ENCODE data around the gene SAMD14.
"Not testable (repeated sequence)": the region's sequence is repeated elsewhere in the genome, so short reads cannot be mapped to it uniquely, and the experiment has no call there.

Gene SAMD14

DNA sequence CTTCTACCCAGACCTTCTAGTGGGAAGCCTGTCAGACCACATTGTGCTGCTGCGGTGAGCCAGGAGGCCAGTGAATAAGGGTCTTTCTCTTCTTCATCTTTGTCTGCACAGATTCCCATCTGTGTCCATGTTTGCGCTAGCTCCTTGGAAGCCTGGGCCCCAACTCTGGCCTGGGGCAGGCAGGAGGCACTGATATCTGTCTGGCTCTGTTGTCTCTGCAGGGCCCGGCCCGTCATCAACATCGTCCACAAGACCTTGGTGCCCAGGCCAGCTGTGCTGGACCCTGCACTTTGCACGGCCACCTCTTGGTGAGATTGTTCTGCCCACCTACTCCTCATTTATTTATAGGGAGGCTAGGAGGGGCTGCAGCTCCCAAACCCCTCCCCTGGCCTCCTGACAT lies 55.7 kb downstream of the SAMD14 start:
- no peak for DNase-seq (ENCODE audit: low spot score)

- DNase-seq (ENCODE audit: low spot score): no peak
These were observed 57.0 kb downstream of the SAMD14 start for GRCh38 chr17:50072925-50073324.

DNA sequence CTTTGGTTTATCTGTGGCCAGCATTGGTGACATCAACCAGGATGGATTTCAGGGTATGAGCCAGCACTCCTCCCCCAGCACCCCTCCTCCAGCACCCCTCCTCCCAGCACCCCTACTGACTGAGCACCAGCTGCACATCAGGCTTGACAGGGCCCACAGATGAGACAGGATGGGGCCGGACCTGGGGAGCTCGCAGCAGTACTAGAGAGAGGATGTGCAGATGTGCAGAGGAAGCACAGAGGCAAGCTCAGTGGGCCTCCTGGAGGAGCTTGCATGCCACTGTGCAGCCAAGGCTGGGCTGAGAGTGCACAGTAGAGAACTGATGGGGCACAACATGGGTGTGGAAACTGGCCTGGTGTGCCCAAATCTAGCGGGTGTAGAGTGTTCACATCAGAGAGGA lies 57.8 kb downstream of the SAMD14 start:
- no peak for DNase-seq (ENCODE audit: low spot score)

- no peak for DNase-seq (ENCODE audit: low spot score)
These were observed 58.3 kb downstream of the SAMD14 start for GRCh38 chr17:50071692-50072091.

DNA sequence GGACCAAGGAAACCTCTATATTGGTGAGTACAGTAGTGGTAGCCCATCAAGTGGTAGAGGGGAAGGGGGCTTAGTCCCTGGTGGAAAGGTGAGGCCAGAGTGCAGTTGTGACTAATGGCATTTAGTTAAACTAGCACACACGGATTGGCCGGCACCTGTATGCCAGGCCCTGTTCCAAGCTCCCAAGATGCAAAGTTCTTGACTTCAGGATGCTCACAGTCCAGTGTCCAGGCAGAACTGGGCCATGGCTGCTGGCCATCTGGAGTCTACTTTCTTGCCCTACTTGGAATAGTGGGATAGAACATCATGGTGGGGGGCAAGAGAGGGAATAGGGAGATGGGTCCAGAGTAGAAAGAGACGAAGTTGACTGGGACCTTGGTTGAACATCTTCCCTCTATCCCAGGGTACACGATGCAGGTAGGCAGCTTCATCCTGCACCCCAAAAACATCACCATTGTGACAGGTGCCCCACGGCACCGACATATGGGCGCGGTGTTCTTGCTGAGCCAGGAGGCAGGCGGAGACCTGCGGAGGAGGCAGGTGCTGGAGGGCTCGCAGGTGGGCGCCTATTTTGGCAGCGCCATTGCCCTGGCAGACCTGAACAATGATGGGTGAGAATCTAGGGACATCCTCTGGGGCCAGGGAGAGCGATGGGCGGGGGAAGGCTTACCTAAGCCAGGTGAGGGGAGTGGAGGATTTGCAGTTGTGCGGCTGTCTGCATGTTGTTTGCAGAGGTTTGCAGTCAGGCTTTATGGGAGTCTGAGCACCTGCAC lies 58.9 kb downstream of the SAMD14 start:
- DNase-seq (ENCODE audit: low spot score): no peak

DNA sequence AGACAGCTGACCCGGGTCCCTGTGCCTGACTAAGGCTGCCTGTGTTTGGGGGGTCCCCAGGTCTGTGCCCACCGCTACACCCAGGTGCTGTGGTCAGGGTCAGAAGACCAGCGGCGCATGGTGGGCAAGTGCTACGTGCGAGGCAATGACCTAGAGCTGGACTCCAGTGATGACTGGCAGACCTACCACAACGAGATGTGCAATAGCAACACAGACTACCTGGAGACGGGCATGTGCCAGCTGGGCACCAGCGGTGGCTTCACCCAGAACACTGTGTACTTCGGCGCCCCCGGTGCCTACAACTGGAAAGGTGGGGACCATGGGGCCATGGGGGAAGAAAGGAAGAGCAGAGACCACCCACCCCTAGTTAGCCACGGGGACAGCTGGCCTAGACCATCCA lies 62.0 kb downstream of the SAMD14 start:
- DNase-seq (ENCODE audit: low spot score): no peak

- no peak for DNase-seq (ENCODE audit: low spot score)
These were observed 63.0 kb downstream of the SAMD14 start for GRCh38 chr17:50066995-50067394.

DNA sequence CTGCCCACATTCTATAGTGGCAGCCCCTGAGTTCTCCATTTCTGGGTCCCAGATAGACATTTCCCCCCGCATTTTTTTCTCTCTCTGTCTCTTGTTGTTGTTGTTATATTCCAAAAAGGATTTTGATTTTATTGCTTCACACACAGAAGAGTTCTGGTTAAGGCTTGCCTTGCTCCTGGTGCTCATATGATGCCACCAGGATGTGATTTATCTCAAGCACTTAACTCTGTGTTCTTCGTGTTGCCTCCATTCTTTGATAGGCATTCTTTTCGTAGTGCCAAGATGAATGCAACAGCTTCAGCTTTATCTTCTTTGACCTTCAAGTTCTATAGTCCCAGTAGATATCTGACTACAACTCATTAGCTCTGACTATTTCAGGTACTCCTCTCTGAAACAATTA lies 64.9 kb downstream of the SAMD14 start:
- DNase-seq (ENCODE audit: low spot score): no peak

- DNase-seq (ENCODE audit: low spot score): no peak
These were observed 65.5 kb downstream of the SAMD14 start for GRCh38 chr17:50064253-50065001.

DNA sequence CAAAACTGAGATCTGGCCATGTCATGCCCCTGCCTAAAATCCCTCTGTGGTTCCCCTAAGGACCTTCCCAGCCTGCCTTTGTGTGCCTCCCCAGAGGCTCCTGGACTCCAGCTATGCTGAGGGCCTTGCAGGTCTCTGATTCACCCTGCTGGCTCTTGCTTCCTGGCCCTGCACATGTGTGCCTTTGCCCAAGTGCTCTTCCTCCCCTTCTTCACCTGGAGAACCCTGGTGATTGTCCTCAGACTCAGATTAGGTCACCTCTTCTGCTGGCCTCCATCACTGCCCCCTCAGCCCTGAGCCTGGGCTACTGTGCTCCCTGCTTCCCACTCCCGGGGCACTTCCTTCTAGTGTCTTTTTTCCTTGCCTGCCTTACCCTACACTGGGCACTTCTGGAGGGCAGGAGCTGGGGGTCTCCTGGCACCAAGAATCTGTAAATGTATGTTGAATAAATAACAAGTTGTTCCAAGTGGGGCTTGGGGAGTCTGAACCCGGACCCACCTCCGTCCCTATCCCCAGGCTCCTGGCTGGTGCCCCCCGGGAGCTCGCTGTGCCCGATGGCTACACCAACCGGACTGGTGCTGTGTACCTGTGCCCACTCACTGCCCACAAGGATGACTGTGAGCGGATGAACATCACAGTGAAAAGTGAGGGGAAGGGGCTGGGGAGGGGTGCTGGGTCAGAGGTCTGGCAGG lies 66.3 kb downstream of the SAMD14 start:
- no peak for DNase-seq (ENCODE audit: low spot score)

DNA sequence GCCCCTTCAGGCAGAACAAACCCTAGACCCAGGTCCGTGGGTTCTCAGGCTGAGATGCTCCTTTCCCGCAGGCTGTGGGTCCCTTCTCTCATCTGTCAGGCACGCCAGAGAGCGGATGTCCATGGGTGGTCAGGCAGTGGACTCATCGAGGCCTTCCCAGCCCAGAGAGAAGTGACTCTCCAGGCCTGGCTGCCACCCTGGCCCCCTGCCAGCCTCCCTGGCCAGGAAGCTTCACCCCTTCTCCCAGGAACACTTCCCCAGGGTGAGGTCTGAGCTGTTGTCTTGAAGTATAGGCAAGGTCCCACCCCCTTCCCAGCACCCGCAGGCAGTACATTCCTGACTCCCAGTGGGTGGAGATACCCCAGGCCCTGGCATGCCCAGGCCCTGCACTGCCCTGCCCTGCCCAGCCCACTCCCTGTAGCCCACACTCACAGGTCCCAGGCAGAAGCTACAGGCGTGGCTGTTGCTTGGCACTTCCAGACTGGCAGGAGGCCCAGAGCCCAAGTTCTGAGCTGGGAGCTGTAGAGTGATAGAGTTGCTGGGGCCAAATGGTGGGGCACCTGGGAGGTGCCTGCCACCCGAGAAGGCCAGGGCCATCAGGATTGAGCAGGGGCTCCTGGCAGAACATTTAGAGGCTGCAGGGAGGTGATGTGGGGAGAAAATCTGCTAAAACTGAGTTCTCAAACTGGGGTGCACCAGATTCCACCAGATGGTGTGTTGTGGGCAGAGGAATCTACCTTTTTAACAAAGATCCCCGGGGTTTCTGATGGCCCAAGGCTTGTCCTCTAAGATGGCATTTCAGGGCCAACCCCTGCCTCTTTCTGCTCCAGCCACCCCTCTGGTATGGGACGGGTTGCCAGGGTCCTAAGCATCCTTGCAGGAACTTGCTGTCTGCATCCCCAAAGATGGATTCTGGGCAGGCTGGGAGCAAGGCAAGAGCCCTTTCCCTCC lies 67.4 kb downstream of the SAMD14 start:
- no peak for DNase-seq (ENCODE audit: low spot score)

DNA sequence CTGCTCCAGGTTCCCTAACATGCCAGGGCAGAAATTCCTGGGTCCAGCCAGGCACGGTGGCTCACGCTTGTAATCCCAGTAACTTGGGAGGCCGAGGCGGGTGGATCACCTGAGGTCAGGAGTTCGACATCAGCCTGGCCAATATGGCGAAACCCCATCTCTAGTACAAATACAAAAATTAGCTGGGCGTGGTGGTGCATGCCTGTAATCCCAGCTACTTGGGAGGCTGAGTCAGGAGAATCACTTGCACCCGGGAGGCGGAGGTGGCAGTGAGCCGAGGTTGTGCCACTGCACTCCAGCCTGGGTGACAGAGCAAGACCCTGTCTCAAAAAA lies 68.3 kb downstream of the SAMD14 start:
- not testable (repeated sequence) for DNase-seq (ENCODE audit: low spot score)

DNA sequence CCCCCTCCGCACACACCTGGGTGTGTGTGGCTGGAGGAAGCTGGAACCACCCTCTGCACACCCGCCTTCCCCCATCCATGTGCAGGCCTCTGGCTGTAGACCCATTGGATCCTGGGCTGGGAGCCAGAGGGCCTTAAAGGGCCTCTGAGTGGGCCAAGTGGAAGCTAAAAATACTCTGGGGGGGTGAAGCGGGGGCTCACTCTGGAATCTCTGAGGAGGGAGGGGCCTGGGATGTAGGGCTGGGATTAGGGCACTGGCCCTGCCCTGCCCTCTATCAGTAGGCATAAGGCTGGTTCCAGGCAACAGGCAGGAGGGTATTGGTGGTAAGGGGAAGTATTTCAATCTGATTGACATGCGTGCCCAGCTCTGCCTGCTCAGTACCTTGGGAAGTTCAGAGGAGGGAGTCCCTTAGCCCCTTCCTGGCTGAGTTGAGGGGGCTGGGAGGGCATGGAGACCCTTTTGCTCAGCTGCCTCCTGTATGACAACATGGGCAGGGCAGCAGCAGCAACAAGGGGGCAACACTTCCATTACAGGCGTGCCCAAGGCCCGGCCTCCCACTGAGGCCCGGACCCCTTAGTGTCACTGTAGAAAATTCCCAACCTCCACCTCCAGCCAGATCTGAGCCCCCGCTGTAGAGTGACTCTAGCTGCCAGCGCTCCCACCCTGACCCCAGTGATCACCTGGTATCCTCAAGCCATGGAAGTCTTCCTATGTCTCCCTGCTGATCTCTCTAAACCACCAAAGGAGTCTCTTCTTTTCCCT lies 68.8 kb downstream of the SAMD14 start:
- no peak for DNase-seq (ENCODE audit: low spot score)

All from CD4-positive, alpha-beta T cell treated with Interleukin-15 for 4 hours (primary cell).